HG02884 (cell line): ENCODE measurements around the gene WASF2.

Source experiments
- ATAC-seq: cut with Tn5 transposase; IDR thresholded peaks from one replicate; pipeline ENCODE4 v1.9.1; 2021; ENCODE audit warnings: mild to moderate bottlenecking, moderate library complexity; ENCODE audit not compliant: unreplicated experiment

WASF2 gene

GRCh38 chr1:27381969-27382762, 107.8 kb downstream of the WASF2 start:
- ATAC-seq = no peak

- ATAC-seq = no peak
These were observed 108.9 kb downstream of the WASF2 start for GRCh38 chr1:27380766-27381733.

DNA sequence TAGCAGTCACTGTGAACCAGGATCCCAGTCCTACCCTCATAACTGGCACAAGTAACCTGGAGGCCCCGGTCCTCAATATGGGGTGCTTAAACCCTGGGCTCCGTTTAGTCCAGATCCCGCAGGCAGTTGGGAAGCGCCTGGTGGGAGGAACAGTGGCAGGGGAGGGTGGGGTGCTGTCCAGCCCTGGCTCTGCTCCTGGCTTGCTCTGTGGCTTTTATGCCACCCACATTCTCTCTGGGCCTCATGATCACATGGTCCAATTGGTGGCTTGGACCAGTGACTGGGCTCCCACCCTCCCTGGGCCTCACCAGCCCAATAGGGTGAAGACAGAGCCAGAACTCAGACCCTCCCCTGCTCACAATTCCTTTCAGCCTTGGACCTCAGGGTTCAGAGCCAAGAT, 109.7 kb downstream of the WASF2 start:
- ATAC-seq = no peak

- ATAC-seq = no peak
These were observed 110.3 kb downstream of the WASF2 start for GRCh38 chr1:27379564-27380122.

DNA sequence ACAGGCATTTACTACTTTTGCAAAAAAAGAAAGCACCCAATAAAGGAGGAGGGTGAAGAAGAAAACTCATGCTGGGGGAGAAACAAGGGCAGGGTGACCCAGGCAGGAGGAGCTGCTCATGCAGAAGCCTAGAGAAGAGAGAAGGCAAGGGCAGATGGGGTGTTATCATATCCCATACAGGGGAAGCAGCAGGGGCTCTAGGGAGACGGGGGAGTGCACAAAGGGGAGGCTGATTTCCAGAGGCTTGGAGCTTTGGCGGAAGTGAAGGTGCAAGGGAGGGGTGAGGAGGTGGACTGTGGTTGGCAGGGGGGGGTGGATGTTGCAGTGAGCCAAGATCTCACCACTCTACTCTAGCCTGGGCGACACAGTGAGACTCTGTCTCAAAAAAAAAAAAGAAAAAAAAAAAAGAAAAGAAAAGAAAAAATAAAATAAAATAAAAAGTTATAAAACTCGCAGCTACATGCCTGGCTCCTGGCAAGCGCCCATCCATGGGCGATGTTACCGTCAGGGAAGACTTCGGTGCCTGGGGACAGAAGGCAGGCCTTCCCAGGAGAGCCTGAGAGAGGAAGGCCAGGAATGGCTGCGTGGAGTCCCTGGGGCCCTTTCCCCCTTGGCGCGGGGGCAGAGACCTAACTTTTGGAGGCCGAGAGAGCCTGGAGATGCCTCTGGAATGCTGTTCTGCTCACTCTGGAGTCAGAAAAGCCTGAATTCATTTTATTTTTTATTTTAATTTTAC, 112.0 kb downstream of the WASF2 start:
- no peak for ATAC-seq

- no peak for ATAC-seq
These were observed 115.4 kb downstream of the WASF2 start, which contains the start of gene FCN3 for GRCh38 chr1:27374362-27375086. FCN3 (minus strand) TSS chr1:27374824; CDS start chr1:27374818, 6 bp downstream.

DNA sequence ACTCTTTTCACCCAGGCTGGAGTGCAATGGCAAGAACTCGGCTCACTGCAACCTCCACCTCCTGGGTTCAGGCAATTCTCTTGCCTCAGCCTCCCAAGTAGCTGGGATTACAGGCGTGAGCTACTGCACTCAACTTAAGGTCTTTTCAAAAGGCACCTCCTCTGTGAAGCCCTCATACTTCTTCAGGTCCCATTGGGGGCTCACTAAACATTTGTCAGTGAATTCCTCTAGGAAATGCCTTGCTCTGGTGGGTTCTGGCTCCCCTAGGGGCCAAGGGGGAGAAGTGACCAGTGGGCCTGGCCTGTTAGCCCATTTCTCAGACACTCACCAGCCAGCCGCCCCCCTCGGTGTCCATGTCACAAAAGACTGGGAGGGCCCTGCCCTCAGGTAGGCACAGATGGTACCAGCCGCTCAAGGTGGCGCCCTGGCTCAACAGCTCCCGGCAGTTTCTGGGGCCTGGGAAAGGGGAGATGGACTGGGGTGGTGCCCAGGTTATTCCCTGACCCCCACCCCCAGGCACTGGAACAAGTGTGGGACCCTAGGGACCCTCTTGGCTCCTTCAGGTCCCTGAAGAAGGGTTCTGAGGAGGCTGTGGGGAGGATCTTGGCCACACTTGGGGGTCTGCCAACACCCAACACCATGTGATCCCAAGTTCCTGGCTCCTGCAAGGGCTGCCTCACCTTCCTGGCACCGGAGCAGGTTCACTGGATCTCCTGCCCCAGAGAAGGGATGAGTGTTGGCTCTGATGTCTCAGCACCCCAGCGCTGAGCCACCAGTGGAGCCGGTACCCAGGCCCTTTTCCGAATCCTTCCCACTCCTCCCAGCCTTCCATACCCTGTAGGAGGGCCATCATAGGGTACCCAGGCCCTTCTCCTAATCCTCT, 116.9 kb downstream of the WASF2 start:
- no peak for ATAC-seq

DNA sequence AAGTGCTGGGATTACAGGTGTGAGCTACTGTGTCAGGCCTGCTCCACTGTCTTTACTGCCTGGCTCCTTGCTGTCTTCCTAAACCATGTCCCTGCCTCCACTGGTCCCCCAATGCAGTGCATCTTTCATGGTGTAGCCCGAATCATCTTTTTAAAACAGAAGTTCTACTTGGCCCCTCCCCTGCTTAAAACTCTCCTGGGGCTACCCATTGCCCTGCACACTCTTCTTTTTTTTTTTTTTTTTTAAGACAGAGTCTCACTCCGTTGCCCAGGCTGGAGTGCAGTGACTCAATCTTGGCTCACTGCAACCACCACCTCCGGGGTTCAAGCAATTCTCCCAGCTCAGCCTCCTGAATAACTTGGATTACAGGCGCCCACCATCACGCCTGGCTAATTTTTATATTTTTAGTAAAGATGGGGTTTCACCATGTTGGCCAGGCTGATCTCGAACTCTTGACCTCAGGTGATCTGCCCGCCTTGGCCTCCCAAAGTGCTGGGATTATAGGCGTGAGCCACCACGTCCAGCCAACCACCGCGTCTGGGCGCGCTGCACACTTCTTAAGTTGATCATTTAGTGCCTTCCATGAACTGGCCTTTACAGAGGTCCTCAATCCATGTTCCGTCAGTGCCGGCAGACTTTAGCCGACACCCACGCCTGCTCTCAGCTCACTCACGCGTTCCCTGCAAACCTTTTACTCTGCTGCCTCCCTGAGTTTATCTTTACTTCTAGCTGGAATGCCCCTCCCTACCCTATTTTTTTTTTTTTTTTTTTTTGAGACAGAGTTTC, 117.8 kb downstream of the WASF2 start:
- no peak for ATAC-seq

DNA sequence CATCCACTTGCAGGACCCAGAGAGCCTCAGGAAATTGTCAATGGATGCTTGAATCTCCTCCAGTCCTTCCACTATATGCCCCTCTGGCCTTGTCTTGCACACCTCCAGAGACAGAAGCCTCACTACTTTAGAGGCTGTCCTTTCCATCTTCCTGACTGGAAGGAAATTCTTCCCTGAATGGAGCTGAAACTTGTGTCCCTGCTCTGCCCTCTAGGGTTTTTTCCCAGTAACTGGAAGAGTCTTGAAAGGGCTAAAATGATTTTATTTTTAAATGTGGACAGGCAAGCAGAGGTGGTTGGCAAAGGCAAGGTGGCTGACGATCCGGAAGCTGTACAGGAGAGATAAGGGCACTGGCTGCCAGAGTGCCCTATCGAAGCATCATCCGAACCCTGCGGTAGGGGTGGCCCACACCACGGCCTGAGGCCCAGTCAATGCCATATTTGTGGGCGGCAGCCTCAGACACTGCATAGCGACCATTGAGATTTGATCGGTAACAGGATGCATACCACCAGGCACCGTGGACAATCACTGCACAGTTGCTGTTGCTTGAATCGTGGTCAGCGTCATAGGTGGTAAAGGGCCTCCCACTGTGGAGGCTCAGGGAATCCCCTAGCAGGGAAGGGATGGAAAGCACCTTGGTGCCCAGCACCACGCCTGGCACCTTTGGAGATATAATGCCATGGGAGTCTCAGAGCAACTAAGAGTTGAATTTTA, 120.9 kb downstream of the WASF2 start:
- ATAC-seq = no peak

GRCh38 chr1:27367160-27367650, 122.8 kb downstream of the WASF2 start:
- no peak for ATAC-seq

- no peak for ATAC-seq
These were observed 123.4 kb downstream of the WASF2 start, which contains the start of gene MAP3K6 for GRCh38 chr1:27366411-27367159. MAP3K6 (minus strand) TSS chr1:27366961; CDS start chr1:27366597, 364 bp downstream.

DNA sequence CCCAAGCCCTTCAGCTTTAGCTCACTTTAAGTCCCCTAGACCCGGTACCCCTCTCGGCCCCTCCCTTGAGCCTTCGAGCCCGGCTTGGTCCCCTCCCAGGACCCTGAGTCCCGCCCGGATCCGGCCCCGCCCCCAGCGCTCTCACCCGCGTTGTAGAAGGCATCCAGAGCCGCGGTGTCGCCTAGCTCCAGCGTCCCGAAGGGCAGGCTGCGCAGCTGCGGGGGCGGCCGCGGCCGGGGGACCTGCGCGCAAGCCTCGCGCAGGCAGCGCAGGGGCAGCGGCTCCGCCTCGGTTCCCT, 123.9 kb downstream of the WASF2 start:
- no peak for ATAC-seq

GRCh38 chr1:27365372-27366112, 124.4 kb downstream of the WASF2 start:
- ATAC-seq = no peak

GRCh38 chr1:27364696-27365371, 125.1 kb downstream of the WASF2 start:
- ATAC-seq = no peak
